Measurements from ENCODE around the gene CPNE9.

Gene CPNE9

DNA sequence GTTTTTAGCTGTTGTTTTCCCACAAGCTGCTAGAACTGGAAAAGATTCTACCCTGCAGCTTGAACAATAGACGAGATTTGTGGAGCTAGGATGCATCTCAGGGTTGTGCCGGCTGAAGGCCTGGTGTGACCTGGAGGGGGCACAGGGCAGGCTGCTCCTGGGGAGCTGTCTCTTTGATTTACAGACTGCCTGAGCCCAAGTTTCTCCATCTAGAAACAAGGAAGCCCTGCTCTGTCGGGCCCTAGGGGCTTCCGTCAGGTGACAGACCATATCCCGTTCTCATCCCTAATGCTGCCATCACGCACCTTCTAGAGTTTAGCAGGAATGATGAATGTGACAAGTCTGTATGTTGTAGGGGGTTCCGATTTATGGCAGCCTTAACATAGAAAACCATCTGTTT lies 7.9 kb upstream of the CPNE9 start:
- H3K4me3 ChIP-seq (ENCODE audit: low read length), result no peak overlapping the region
- no peak for DNase-seq (ENCODE audit: low read depth)
- no peak for TF ChIP-seq CTCF (conservative IDR thresholded peaks at IDR 0.05; ENCODE audit: low read length)

- TF ChIP-seq CTCF (conservative IDR thresholded peaks at IDR 0.05; ENCODE audit: low read length), result no peak
- no peak for DNase-seq (ENCODE audit: low read depth)
- H3K4me3 ChIP-seq (ENCODE audit: low read length), result no peak overlapping the region
Measured at GRCh38 chr3:9696480-9697220, 7.0 kb upstream of the CPNE9 start.

DNA sequence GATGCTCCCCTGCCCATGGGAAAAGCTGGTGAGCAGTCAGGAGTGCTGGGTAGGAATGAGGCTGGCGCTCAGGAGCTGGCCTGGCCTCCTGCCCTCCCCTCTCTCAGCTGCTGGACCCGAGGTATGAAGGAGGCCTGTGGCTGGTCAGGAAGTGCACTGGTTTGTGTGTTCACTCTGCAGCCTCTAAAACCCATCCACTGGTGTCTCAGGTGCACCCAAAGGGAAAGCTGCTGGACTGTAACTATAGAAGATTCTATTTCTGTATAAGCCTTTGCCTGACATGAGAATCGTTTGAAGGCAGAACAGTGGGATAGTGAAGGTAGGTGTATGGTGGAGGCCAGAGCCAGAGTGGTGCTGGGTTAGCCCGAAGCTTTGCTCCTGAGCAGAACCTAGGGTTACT lies 5.7 kb upstream of the CPNE9 start:
- no peak for DNase-seq (ENCODE audit: low read depth)
- no peak for TF ChIP-seq CTCF (conservative IDR thresholded peaks at IDR 0.05; ENCODE audit: low read length)
- no peak overlapping the region for H3K4me3 ChIP-seq (ENCODE audit: low read length)

DNA sequence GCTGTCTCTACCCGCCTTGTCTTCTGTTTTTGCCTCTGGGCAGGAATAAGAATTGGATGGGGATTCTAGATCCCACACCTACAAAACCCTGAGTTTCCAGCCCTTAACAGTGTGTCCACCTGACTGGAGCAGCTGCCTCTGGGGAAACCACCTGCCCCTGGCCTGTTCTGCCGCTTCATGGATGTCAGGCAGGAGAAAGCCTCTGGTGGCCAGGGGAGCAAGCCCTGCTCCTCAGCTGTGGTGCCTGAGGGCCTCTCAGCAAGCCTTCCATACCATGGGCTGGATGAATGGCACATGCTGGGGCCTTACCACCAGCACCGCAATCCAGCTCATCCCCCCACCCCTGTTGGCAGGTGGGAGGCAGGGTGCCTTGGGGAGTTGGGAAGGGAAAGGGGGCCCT lies 5.3 kb upstream of the CPNE9 start:
- no peak for DNase-seq (ENCODE audit: low read depth)
- TF ChIP-seq CTCF (conservative IDR thresholded peaks at IDR 0.05; ENCODE audit: low read length), result no peak
- H3K4me3 ChIP-seq (ENCODE audit: low read length), result no peak overlapping the region

- no peak for DNase-seq (ENCODE audit: low read depth)
- no peak overlapping the region for H3K4me3 ChIP-seq (ENCODE audit: low read length)
- no peak for TF ChIP-seq CTCF (conservative IDR thresholded peaks at IDR 0.05; ENCODE audit: low read length)
Measured at GRCh38 chr3:9700536-9700935, 3.1 kb upstream of the CPNE9 start.

- no peak overlapping the region for H3K4me3 ChIP-seq (ENCODE audit: low read length)
- DNase-seq (ENCODE audit: low read depth), result no peak
- no peak for TF ChIP-seq CTCF (conservative IDR thresholded peaks at IDR 0.05; ENCODE audit: low read length)
Measured at GRCh38 chr3:9701006-9701405, 2.6 kb upstream of the CPNE9 start.

DNA sequence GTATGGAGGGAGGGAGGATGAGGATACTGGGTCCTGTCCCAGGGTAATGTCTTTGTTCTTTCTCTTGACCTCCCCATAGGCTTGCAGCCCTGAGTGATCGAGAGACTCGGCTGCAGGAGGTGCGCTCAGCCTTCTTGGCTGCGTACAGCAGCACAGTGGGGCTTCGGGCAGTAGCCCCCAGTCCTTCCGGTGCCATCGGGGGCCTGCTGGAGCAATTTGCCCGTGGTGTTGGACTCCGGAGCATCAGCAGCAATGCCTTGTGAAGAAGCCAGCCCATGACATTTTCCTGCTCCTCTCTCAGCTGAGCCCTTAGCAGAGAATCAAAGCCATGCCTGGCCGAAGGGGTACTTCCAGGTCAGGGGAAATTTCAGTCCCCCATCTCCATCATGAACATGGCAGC lies 1.9 kb upstream of the CPNE9 start:
- no peak for DNase-seq (ENCODE audit: low read depth)
- no peak for TF ChIP-seq CTCF (conservative IDR thresholded peaks at IDR 0.05; ENCODE audit: low read length)
- no peak overlapping the region for H3K4me3 ChIP-seq (ENCODE audit: low read length)

All from AG10803 (cell line).